ENCODE measurements around the gene IRAK1.
A peak's percentile ranks its signal among the peaks of the same experiment; 100 is the strongest.

Gene IRAK1

GRCh38 chrX:154040307-154040756 is 20.6 kb upstream of the IRAK1 start:
- no peak for DNase-seq

GRCh38 chrX:154039577-154039976 is 19.9 kb upstream of the IRAK1 start:
- DNase-seq = no peak

GRCh38 chrX:154038656-154039055 is 19.0 kb upstream of the IRAK1 start:
- no peak for DNase-seq

- no peak for DNase-seq
Observed at GRCh38 chrX:154037754-154038153, 18.1 kb upstream of the IRAK1 start.

GRCh38 chrX:154036513-154036912 is 16.8 kb upstream of the IRAK1 start:
- DNase-seq = no peak

- DNase-seq = no peak
Observed at GRCh38 chrX:154033848-154034247, 14.1 kb upstream of the IRAK1 start.

- no peak for DNase-seq
Observed at GRCh38 chrX:154032653-154033052, 13.0 kb upstream of the IRAK1 start.

GRCh38 chrX:154032160-154032559 is 12.5 kb upstream of the IRAK1 start:
- no peak for DNase-seq

- DNase-seq = no peak
Observed at GRCh38 chrX:154030715-154031305, 11.1 kb upstream of the IRAK1 start.

- no peak for DNase-seq
Observed at GRCh38 chrX:154030266-154030665, 10.6 kb upstream of the IRAK1 start.

- DNase-seq = no peak
Observed at GRCh38 chrX:154029439-154029838, 9.7 kb upstream of the IRAK1 start.

- no peak for DNase-seq
Observed at GRCh38 chrX:154028502-154029184, 8.9 kb upstream of the IRAK1 start.

- DNase-seq = no peak
Observed at GRCh38 chrX:154027986-154028385, 8.3 kb upstream of the IRAK1 start.

- no peak for DNase-seq
Observed at GRCh38 chrX:154027022-154027402, 7.3 kb upstream of the IRAK1 start.

- DNase-seq = no peak
Observed at GRCh38 chrX:154026136-154027021, 6.7 kb upstream of the IRAK1 start.

- DNase-seq = no peak
Observed at GRCh38 chrX:154025230-154025629, 5.5 kb upstream of the IRAK1 start.

- no peak for DNase-seq
Observed at GRCh38 chrX:154024271-154024670, 4.6 kb upstream of the IRAK1 start.

- no peak for DNase-seq
Observed at GRCh38 chrX:154023276-154024000, 3.7 kb upstream of the IRAK1 start.

GRCh38 chrX:154022108-154022507 is 2.4 kb upstream of the IRAK1 start:
- DNase-seq = no peak

- DNase-seq = peak; percentile 64
Observed at GRCh38 chrX:154021131-154021611, 1.5 kb upstream of the IRAK1 start.

- no peak for DNase-seq
Observed at GRCh38 chrX:154020536-154021115, 924 bp upstream of the IRAK1 start.

- DNase-seq = peak; percentile 70
Observed at GRCh38 chrX:154019061-154019621, 561 bp downstream of the IRAK1 start.

Measured in activated effector memory CD4-positive, alpha-beta T cell treated with anti-CD3 and anti-CD28 coated beads, Interleukin-2, amount 50 U/mL, for 16 hours (primary cell).